Non-pigmented ciliary epithelial cell (primary cell): ENCODE data around the gene FAM241B.

Source experiments
- DNase-seq: peaks from one replicate; pipeline ENCODE4 v3.0.0-alpha.2; 2010; ENCODE audit warnings: low read depth

FAM241B gene

DNA sequence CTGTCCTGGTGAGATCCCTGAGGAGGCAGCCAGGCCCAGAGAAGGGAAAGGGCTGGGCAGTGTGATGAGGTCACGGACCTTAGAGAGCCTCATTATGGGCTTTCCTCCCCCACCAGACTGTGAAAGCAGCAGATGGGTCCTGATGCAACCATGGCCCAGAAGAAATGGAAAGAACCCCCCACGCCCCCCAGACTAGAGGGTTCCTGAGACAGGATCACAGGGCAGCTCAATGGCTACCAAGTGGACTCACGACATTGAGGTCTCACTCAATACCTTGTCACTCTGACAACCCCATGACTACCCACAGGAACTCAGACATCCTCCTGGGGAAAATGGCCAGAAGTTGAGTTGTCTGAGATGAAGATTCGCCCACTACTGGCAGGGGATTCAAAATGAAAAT, 36.7 kb downstream of the FAM241B start:
- DNase-seq: no peak

DNA sequence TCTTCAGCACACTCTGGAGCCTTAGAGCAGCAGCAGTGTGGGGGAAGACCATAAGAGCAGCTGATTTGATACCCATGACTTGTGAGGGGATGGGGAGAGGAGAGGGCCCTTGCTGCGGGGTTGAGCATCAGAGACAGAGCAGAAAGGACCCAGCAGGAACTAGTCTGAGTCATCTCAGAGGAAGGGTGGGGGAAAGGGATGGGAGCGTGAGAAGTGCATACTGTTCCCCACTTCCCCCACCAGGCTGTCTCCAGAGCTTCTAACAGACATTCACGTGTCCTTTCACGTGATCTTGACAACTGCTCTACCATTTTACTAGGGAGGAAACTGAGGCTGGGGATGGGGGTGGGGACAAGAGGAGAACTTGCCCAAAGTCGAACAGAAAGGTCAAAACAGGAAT, 38.7 kb downstream of the FAM241B start:
- no peak for DNase-seq

DNA sequence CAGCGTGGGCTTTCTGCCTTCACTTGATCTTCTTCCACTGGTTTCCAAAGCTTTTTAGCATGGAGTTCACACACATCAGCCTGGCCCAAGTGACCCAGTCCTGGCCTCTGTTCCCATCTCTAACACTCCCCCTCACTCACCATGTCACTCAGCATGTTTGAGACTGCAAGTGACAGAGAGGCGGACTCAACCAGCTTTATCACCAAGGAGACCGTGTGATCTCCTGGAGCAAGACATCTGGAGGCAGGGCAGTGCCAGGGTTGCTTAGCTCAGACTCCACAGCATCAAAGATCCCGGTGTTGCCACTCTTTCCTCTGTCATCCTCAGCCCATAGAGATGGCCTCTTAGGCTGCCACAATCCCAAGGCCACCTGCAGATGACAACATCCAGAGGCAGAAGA, 39.4 kb downstream of the FAM241B start:
- DNase-seq: no peak

DNA sequence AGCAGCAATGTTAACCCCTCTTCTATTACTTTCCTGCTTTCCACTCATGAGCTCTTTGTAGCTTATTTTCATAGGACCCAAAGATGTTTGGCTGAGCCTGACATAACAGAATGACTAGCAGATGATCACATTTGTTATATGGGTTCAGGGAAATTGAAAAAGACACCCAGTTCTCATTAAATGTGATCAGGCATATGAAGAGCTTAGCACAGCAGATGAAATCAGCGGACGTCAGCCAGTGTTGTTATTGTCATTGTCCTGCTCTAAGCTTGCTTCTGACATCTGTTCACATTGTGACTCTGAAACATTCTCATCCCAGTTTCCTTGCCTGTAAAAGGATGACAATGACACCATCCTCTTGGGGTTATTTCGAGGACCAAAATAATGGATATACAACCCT, 43.5 kb downstream of the FAM241B start:
- DNase-seq: no peak

DNA sequence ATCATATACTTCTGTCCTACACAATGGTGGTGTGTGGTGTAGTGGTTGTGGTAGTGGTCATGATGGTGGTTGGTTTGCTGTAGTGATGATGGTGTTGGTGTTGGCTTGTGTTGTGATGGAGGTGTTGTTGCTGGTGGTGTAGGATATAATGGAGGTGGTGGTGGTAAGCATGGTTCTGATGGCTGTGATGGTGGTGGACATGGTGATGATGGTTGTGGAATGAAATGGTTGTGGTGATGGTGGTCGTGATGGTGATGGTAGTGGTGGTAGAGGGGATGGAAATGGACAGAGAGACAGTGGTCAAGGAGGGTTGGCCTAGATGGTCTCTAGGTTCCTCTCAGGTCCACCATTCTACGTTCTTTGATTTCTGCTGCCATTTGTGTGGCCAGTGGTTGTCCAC, 44.7 kb downstream of the FAM241B start:
- no peak for DNase-seq

DNA sequence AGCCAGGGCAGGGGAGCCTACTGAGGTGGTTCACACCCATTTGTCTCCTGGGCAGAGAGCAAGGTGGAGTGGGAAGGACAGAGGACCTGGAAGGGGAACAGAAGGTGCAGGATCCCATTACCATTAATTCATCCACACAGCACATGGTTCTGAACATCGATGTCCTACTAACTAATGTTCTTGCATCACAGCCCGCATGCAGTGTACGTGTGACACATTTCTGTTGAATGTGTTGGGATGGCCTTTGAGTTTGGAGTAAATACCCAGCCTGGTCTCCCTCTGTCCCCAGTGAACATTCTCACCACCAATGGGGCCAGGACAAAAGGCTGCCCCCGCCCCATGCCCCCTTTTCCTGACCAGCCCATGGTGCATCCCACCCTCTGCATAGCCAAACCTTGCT, 46.3 kb downstream of the FAM241B start:
- DNase-seq: no peak

DNA sequence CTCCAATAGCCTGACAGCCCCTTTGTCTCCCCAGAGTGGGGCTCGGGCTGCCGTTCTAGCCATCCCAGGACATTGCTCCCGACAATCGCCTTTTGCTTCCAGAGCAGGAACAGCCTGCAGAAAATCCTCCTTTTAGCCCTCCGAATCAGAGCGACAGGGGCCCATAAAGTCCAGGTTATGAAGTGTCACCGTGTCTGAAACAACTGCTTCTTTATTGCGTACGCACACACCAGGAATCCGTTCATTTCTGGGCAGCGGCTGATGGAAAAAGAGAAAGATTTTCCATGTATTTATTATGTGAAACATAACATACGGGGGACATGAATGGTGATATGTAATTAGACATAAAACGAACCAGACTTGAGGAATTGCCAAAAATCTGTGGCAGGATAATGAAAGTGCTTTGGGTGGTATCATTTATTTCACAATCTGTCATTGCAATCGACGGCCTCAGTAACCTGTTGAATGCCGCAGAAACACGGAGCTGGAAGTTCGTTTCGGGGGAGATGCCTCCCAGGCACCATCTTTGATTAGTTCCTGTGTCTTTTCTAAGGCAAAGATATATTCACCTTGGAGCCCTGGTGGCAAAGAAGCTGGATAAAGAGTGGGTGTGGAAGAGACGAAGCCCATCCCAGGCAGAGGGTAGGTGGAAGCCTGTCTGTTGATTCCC, 48.1 kb downstream of the FAM241B start:
- no peak for DNase-seq

DNA sequence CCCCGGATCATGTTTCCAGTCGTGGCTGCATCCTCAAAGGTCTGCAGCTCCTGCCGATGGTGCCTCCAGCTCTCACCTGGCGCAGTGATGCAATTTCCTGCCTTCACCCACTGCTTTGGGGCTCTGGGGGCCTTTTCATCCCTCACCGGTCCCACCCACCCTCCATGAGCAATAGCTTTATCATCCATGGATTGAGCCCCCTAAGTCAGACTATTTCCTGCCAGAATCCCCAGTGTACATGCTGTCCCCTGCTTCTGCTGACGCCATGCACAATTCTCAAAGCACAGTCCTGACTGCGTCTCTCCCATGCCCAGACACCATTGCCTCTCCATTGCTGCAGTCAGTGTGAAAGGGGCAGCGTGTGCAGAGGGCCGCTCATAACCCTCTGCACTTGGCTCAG, 49.7 kb downstream of the FAM241B start:
- no peak for DNase-seq

DNA sequence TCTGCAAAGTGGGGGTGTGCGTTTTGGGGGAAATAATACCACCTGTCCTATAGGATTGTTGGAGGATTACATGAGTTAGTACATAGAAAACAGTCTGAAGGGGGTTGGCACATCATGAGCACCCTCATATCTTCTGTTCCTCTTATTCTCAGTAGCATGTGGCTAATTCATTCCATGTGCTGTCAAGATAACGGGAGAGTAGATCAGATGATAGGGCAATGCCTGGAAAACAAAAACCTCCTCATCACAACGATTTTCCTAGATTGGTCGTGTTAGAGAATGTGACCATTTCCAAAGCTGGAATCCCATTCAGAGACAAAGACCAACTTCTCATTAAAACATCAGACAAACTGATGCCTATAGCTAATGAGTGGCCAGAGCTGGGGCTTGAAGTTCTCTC, 50.6 kb downstream of the FAM241B start:
- no peak for DNase-seq

DNA sequence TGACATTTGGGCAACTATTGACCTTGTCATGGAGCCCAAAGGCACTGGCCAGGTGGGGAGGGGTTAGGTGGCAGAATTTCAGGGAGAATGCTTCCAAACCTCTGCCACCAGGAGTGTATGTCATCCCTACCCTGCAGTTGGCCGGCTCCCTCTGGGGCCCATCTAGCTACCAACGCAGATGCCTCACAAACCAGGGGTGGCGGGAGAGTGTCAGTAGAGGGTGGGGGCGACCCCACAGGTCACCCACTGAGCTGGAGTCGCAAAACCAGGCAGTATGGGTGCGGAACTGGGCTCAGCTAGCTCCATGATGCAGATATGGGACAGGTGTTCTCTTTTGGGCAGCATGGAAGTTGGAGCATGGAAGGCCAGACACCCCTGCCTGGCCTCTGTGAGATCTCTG, 51.4 kb downstream of the FAM241B start:
- DNase-seq: no peak

DNA sequence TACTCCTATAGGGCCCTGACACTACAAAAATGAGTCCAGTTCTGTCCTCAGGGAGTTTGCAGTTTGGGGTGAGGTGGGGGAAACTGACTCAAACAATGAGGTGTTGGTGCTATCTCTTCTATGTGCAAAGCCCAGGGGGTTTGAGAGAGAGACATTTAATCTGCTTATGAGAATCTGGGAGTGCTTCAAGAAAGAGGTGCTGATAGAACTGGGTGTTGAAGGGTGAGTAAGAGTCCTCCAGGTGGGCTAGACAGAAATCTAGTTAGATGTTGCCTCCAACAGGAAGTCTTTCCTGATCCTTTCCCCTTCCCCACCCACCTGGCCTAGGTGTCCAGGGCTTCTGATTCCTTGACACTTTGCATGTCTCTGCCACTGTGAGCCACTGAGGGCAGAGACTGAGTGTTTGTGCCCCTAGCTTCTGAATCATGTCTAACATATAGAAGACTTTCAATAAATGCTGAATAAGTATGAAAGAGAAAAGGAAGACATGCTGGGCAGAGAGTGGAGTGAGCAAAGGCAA, 53.0 kb downstream of the FAM241B start:
- DNase-seq: no peak
